ENCODE measurements around the gene WDFY2.

GRCh38 chr13:51726446-51727193 is 142.4 kb downstream of the WDFY2 start:
- TF ChIP-seq, protein P1, sequence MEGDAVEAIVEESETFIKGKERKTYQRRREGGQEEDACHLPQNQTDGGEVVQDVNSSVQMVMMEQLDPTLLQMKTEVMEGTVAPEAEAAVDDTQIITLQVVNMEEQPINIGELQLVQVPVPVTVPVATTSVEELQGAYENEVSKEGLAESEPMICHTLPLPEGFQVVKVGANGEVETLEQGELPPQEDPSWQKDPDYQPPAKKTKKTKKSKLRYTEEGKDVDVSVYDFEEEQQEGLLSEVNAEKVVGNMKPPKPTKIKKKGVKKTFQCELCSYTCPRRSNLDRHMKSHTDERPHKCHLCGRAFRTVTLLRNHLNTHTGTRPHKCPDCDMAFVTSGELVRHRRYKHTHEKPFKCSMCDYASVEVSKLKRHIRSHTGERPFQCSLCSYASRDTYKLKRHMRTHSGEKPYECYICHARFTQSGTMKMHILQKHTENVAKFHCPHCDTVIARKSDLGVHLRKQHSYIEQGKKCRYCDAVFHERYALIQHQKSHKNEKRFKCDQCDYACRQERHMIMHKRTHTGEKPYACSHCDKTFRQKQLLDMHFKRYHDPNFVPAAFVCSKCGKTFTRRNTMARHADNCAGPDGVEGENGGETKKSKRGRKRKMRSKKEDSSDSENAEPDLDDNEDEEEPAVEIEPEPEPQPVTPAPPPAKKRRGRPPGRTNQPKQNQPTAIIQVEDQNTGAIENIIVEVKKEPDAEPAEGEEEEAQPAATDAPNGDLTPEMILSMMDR (IDR thresholded peaks at IDR 0.05; ENCODE audit: insufficient read depth, low read length, poor library complexity, severe bottlenecking): no peak
- no peak for TF ChIP-seq EZH2phosphoT487 (conservative IDR thresholded peaks at IDR 0.05; ENCODE audit: low read length)
